NOMO-1 treated with dmso at 0.1 percent for 144 hours (cell line): ENCODE results near the gene MRGPRX3.
"Not testable (repeated sequence)": the region's sequence is repeated elsewhere in the genome, so short reads cannot be mapped to it uniquely, and the experiment has no call there.

ENCODE experiments used
- DNase-seq: peaks from one replicate; lab custom pipeline; 2025; ENCODE audit not compliant: unreplicated experiment; lab: John Stamatoyannopoulos, UW

The MRGPRX3 gene

DNA sequence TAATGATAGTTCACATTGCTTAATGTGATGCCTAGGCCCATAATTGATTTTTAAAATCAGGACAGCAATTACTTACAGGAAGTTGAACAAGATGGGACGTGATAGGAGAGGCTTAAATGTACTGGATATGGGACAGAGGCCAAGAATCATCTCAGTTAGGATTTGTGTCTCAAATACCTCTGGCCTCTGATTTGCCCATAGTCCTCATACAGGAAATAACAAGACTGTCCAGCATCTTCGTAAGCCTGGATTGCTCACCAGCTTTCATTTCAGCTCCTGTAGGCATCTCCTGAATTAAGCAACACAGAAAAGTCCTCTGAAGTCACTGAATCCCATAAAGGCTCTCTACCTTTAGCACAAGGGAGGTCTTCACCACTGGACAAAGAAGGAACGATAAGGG, at the start of gene MRGPRX3:
Gene MRGPRX3, plus strand, starts transcription at position 231 of the 400 bp plus-strand sequence. CDS start 4,632 bp downstream, outside the sequence.
- DNase-seq, result no peak

- no peak for DNase-seq
Measured at GRCh38 chr11:18088366-18088765, 44.0 kb upstream of the MRGPRX3 start.

DNA sequence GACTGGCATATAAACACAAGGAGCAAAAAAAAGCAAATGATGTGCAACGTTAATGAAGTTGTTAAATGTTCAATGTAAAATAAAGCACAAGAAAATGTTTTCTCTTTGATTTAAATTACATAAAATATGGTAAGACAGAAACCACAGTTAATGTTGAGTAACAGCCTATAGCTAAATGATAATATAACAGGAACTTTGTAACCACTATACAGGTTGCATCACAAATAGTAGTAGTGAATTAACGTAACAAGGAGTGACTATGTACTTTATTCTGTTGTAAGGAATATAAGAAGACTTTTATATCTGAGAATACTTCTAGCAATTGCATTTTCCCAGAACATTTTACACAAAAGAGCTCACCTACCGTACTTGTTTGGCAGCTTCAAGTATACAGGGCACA, 43.4 kb upstream of the MRGPRX3 start:
- peak; percentile 8 for DNase-seq

- no peak for DNase-seq
Measured at GRCh38 chr11:18091731-18092130, 40.6 kb upstream of the MRGPRX3 start.

GRCh38 chr11:18093959-18094358, 38.4 kb upstream of the MRGPRX3 start:
- DNase-seq, result no peak

GRCh38 chr11:18100926-18101656, 31.3 kb upstream of the MRGPRX3 start:
- DNase-seq, result no peak

GRCh38 chr11:18105086-18105801, 27.1 kb upstream of the MRGPRX3 start:
- DNase-seq, result no peak

DNA sequence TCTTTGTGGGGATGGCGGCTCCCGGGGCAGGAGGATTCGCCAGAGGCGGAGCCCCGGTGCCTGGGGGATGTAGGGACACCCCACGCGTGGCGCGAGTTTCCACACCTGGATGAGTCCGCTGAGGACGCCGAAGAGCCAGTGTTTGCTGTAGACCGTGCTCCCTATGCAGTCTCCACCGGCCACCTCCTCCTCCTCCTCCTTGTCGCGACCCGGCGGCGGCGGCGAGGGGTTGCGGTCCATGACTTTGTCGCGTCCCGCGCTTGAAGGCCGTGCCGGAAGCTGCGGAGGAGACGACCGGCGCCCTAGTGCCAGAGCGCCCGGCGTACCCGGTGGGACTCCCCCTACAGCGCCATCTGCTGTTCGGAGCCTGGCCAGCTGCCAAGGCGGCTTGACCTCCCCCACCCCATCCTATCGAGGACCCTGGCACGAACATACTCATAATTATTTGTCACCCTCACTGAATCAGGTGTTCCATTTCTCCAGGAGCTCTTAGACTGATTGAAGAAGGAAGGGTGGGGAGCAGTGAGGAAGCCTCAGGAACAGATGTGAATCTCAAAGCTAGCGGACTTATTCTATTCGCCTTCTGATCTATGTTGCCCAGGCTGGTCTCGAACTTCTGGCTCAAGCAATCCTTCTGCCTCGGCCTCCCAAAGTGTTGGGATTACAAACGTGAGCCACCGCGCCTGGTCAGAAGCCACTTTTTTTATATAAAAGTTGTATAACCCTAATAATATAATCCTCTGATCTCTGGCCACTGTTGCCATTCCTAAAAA, 26.4 kb upstream of the MRGPRX3 start, which contains the start of gene SAAL1:
Gene SAAL1, minus strand, starts transcription at position 281 of the 773 bp plus-strand sequence. Its CDS starts 41 bp downstream, at position 240.
- DNase-seq, result peak; percentile 47

- DNase-seq, result no peak
Measured at GRCh38 chr11:18106688-18107087, 25.7 kb upstream of the MRGPRX3 start.

GRCh38 chr11:18108254-18108653, 24.1 kb upstream of the MRGPRX3 start:
- DNase-seq, result no peak

DNA sequence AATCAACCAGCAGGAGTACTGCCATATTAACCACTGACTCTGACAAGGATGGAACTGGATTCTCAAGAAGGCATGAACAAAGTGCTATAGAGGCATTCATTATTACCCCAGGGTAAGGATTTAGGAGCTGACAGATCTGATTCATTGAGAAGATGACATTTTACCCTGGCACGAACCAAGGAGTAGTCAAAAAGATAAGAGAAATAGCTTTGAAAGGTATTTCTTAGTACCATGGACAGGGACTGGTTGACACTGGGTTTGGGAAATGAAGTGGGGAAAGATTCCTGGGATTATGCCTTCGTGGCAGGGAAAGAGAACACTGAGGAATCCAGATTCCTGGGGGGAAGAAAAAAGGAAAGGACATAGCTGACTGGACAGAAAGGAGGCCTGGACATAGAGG, 21.4 kb upstream of the MRGPRX3 start:
- no peak for DNase-seq

DNA sequence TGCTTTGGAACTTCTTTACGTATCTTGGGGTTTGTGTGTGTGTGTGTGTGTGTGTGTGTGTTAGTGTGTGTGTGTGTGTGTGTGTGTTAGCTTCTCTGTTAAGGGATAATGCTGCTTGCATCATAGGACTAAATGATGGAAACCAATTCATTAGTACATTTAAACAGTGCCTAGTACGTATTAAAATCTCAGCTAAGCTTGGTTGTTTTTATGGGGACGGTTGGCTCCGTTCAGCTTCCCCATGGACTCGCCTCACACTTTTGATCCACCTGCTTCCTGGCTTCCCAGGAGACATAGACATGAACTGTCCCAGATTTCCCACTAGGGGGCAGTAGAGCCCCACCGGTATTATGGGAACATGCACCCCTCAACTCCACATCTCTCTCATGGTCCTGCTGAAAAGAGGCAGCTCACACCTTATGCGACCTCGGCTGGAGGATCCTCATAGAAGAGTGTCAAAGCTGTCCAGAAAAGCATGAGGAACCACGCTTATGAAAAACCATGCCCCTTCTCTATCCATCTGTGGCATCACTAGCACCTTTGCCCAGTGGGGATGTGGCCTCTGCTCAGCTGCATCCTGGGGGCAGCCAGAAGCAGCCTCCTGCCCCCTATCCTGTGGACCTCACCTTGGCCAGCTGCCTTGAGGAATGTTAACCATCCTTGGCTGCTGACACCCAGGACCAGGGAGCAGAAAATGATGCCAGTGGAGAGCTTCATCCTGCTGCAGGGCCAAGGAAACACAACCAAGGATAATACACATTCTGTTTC, 16.8 kb upstream of the MRGPRX3 start:
- DNase-seq, result peak; percentile 5

DNA sequence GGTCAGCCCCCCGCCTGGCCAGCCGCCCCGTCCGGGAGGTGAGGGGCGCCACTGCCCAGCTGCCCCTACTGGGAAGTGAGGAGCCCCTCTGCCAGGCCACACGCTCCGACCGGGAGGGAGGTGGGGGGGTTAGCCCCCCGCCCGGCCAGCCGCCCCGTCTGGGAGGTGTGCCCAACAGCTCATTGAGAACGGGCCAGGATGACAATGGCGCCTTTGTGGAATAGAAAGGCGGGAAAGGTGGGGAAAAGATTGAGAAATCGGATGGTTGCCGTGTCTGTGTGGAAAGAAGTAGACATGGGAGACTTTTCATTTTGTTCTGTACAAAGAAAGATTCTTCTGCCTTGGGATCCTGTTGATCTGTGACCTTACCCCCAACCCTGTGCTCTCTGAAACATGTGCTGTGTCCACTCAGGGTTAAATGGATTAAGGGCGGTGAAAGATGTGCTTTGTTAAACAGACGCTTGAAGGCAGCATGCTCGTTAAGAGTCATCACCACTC, 11.0 kb upstream of the MRGPRX3 start:
- not testable (repeated sequence) for DNase-seq

GRCh38 chr11:18131115-18131514, 1.3 kb upstream of the MRGPRX3 start:
- DNase-seq, result not testable (repeated sequence)

DNA sequence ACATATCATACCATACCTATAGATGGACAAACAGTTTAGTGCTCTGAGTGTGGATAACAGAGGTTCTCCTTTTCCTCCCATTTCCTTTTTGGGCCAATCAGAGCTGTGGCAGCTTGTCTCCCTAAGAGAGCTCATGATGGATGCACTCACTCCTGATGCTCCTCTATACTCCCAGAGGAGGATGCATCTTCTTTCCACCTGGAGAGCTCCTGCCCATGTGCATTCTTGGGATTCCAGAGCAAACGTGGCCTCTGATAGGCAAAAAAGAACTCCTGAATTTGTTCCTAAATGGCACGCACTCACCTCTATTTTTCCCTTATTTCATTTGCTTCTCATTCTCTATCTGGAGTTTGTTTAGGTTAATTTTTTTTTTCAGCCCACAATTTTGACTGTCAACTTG, 2.9 kb downstream of the MRGPRX3 start:
- no peak for DNase-seq

DNA sequence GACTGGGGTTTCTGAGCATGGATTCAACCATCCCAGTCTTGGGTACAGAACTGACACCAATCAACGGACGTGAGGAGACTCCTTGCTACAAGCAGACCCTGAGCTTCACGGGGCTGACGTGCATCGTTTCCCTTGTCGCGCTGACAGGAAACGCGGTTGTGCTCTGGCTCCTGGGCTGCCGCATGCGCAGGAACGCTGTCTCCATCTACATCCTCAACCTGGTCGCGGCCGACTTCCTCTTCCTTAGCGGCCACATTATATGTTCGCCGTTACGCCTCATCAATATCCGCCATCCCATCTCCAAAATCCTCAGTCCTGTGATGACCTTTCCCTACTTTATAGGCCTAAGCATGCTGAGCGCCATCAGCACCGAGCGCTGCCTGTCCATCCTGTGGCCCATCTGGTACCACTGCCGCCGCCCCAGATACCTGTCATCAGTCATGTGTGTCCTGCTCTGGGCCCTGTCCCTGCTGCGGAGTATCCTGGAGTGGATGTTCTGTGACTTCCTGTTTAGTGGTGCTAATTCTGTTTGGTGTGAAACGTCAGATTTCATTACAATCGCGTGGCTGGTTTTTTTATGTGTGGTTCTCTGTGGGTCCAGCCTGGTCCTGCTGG, 4.9 kb downstream of the MRGPRX3 start:
- DNase-seq, result no peak

- no peak for DNase-seq
Measured at GRCh38 chr11:18140145-18140544, 7.8 kb downstream of the MRGPRX3 start.

DNA sequence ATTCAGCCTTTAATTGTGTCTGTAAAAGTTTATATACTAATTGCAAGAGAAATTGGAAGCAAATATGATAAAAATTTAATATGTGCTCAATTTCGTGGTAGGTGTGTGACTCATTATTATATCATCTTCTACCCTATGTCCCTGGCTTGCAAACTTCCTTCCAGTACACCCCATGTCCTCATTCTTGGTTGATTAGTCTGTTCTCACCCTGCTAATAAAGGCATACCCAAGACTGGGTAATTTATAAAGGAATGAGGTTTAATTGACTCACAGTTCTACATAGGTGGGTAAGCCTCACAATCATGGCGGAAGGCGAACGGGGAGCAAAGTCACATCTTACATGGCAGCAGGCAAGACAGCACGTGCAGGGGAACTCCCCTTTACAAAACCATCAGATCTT, 11.9 kb downstream of the MRGPRX3 start:
- no peak for DNase-seq

DNA sequence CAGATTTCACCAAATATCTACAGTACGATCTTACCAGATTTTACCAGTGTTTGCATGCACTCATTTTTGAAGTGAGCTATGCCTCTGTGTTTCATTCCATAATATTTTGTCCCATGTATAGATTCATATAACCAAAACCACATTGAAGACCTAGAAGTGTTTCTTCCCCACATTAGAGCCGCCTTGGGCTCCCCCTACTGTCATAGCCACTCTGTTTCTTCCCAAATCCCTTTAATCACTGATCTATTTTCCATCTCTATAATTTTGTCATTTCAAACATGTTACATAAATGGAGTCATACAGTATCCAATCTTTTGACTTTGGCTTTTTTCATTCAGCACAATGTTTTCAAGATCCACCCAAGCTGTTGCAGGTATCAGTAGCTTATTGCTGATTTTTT, 12.7 kb downstream of the MRGPRX3 start:
- no peak for DNase-seq

GRCh38 chr11:18145837-18146236, 13.5 kb downstream of the MRGPRX3 start:
- no peak for DNase-seq
